HG02623 (cell line): ENCODE measurements around the gene SELENOO.

Experiments used
- ATAC-seq: cut with Tn5 transposase; IDR thresholded peaks from one replicate; pipeline ENCODE4 v1.9.1; 2021; ENCODE audit warnings: moderate library complexity; ENCODE audit not compliant: unreplicated experiment

SELENOO gene

DNA sequence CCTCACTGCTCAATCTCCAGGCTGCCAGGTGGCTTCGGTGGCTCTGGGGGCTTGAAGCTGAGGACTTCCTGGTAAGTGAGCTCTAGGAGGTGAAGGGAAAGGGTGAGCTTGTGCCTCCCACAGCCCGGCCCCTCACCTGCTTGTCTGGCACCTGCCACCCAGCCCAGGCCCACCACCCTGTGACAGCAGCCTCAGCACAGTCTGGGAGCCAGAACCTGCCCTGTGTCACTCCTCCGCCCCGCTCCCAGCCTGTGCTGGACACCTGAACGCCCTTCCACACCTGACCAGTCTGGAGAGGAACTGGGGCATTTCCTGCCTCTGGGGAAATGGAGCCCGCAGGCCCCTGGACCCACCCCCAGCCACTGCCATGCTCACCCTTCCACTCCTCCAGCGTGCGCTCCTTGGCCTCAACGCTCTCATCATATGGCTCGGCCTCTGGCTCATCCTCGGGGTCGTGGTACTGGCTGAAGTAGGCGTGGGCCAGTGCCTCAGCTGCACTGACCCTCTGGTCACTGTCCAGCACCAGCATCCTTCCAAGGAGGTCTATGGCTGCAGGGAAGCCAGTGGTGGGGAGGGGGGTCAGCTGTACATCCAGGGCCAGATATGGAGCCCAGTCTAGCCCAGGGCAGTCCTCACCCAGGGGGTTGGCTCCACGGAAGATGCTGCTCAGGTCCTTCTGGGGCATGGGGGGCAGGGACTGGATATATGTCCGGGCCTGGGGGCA is 64.3 kb downstream of the SELENOO start:
- no peak for ATAC-seq

GRCh38 chr22:50266994-50267393 is 66.2 kb downstream of the SELENOO start:
- no peak for ATAC-seq
